GM12865 (cell line): ENCODE measurements around the gene LRCH2.
A peak's percentile ranks its signal among the peaks of the same experiment; 100 is the strongest.

Experiments
- DNase-seq: peaks from one replicate; pipeline ENCODE4 v3.0.0; 2010; ENCODE audit warnings: low read depth
- H3K4me3 ChIP-seq: 2 replicates; pipeline ENCODE4 v1.5.1; 2011; ENCODE audit warnings: mild to moderate bottlenecking, low read depth, low read length, control low read depth
- CTCF ChIP-seq: IDR thresholded peaks from 2 replicates; pipeline ENCODE4 v1.5.1; 2011; ENCODE audit warnings: low read length, control low read depth, low read depth, inconsistent platforms; ENCODE audit not compliant: insufficient read depth; ENCODE audit errors: missing control alignments

The LRCH2 gene

GRCh38 chrX:115178473-115178872, 55.4 kb downstream of the LRCH2 start:
- TF ChIP-seq CTCF: no peak
- DNase-seq: no peak
- no peak overlapping the region for H3K4me3 ChIP-seq

- H3K4me3 ChIP-seq: no peak overlapping the region
- TF ChIP-seq CTCF: no peak
- no peak for DNase-seq
These were observed 56.0 kb downstream of the LRCH2 start for GRCh38 chrX:115177932-115178331.

- no peak for TF ChIP-seq CTCF
- no peak for DNase-seq
- H3K4me3 ChIP-seq: no peak overlapping the region
These were observed 59.3 kb downstream of the LRCH2 start for GRCh38 chrX:115174548-115174947.

GRCh38 chrX:115173181-115173580, 60.7 kb downstream of the LRCH2 start:
- no peak for TF ChIP-seq CTCF
- H3K4me3 ChIP-seq: no peak overlapping the region
- no peak for DNase-seq

- H3K4me3 ChIP-seq: no peak overlapping the region
- DNase-seq: peak; percentile 1
- TF ChIP-seq CTCF: no peak
These were observed 86.7 kb downstream of the LRCH2 start for GRCh38 chrX:115147220-115147619.

GRCh38 chrX:115142057-115142456, 91.8 kb downstream of the LRCH2 start:
- no peak for TF ChIP-seq CTCF
- no peak for DNase-seq
- H3K4me3 ChIP-seq: no peak overlapping the region

GRCh38 chrX:115138040-115138439, 95.9 kb downstream of the LRCH2 start:
- DNase-seq: no peak
- no peak for TF ChIP-seq CTCF
- H3K4me3 ChIP-seq: no peak overlapping the region
